Stimulated activated CD8-positive, alpha-beta memory T cell treated with anti-CD3 and anti-CD28 coated beads, Interleukin-7, amount 100 ng/mL, for 4 hours (primary cell): ENCODE data around the gene SLC44A3.

Source experiments
- DNase-seq, 2 donors: peaks; one replicate each; pipeline ENCODE4 v3.0.0-alpha.2; 2020; ENCODE audit warnings: low read depth in 2 of 2

SLC44A3 gene

DNA sequence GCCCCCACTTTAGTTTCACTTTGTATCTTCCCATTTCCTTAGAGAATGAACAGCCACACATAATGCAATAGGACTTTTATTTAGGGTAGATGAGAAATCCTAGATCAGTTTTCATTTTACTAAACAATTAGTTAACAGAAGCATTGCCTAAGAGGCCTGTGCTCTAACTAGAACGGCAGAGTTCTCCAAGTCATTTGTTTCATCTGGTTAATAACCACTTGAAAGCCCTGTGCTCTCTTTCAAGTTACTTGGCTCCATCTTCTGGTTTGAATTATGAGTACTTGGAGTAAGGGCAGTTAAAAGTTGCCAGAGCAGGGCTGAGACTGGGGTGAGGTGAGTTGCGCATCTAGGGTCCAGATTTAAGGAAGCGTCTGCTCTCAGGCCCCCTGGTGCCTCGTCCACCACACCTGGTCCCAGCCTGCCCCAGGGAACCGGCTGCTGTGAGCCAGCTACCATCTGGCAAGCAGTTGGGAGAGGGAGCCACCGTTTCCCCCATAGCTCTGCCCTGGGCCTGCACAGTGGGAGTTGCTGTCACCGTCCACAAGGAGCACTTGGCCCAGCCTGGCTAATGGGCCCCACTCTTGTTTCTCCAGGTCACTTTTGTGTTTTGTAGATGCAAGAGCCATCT lies 18.1 kb upstream of the SLC44A3 start:
- no peak for DNase-seq

DNA sequence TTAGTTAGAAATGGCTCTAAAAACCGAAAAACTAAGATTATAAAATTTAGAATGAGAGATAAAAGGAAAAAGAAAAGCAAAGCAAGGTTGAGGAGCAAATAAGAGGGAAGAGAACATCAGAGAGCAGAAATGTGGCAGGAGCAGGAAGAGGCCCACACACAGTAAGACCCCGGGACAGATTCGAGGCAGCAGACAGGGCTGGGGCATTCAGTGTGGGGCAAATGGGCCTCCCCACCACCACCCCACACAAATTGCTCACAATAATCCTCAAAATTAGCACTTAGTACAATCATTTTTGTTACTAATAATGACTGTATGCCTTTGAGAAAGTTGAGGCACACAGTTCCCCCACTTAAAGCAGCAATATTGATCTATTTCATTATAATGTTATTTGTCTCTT lies 17.1 kb upstream of the SLC44A3 start:
- no peak for DNase-seq

DNA sequence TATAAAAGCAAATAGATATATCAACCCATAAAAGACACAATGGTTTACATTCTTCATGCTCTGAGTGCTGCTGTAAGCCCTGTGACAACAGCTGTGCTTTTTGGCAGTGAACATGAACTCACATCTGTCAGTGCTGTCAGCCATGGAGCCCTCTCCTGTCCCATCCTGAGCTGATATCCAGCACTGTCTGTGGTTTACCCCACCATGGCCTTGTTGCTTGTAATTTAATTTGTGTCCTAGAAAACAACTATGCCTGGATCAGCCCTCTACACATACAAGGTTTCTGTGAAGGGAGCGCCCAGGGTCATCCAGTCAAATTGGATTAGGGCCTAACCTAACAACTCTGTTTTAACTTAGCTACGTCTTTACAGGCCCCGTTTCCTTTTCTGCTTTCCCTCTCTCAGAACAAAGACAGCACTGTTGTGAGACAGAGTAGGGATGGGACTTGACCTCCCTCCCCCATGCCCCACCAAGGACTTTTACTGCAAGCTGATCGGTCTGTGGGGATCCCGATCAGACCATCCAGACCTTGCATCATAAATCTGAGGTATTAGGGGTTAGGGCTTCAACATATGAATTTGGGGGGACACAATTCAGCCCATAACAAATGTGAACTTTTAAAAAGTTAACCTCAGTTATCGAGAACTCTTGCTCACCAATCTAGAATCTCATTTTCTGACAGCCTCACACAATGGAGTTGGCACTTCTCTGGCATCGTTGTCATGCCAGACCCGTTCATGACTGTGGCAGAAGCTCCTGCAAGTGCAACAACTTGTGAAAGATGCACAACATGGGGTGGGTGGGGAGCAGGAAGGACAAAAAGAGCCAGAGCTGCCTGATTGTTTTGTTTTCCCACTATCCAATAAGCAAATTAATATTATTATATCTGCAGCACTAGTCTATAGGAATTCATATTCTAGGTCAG lies 16.4 kb upstream of the SLC44A3 start:
- no peak for DNase-seq

DNA sequence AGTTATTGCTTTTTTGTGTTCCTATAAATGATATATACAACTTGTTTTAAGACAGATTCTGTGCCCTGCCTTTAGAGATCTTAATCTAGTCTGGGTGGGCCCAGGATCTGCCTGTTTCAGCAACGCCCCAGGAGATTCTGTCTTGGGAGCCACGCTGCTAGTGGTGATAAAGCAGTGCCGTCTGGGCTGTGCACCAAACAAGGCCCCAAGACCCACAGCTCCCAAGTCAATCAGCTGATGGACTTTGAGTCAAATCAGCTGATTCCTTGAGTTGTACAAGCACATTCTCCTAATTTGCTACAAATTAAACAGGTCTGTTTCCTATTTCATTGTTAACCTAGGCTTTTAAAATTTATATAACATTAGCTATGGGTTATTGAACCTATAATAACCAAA lies 15.7 kb upstream of the SLC44A3 start:
- no peak for DNase-seq

DNA sequence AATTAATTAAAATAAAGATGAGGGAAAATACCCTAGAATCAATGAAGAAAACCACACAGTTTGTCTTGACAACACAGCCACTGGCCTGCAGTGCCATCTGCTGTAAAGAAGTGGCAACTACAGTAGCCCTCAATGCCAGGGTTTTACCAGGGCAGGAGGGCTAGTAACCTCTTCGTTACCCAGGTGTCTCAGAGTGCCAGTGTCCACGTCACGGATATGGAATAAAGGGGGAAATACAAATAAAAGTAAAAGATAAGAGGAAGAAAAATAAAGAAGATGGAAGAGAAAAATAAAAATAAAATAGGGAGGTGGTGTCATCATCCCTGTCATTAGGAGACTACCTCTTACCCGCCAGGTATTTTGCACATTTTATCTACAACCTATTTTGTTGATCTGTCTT lies 14.2 kb upstream of the SLC44A3 start:
- DNase-seq, result peak; percentile 13 to 15

DNA sequence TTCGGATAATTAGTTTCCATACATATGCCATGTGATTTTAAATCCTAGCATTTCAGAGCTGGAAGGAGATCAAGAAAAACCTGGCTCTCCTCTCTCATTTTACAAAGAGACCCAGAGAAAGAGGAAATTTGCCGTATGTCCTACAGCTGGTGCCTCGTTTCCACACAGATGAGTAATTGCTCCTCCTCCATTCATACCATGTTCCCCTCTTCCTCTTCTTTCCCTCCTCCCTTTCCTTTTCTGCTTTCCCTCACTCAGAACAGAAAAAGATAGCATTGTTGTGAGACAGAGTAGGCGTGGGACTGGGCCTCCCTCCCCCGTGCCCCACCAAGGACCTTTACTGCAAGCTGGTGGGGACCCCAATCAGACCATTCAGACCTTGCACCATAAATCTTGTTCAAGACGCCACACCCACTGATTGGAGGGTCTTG lies 13.7 kb upstream of the SLC44A3 start:
- no peak for DNase-seq

DNA sequence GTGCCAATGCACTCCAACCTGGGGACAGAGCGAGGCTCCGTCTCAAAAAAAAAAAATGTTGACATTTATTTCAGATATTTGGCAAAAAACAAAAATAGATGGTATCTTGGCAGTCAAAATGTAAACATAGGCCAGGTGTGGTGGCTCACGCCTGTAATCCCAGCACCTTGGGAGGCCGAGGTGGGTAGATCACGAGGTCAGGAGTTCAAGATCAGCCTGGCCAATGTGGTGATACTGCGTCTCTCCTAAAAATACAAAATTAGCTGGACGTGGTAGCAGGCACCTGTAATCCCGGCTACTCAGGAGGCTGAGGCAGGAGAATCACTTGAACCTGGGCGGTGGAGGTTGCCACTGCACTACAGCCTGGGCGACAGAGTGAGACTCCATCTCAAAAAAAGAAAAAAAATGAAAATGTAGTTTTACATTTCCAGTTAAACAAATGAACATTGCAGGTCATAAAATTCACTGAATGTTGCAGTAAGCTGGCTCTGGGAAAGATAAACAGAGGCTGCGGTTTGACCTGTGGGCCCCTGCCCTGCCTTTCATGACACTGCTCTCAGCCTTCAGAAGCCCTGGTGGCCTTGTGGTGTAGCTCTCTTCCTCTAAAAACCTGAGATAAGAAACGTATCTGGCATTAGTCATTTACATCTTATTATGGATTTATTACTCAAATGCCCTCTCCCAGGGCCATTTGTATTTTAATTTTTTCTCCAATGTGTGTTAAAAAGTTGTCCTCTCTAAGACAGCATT lies 12.2 kb upstream of the SLC44A3 start:
- no peak for DNase-seq

DNA sequence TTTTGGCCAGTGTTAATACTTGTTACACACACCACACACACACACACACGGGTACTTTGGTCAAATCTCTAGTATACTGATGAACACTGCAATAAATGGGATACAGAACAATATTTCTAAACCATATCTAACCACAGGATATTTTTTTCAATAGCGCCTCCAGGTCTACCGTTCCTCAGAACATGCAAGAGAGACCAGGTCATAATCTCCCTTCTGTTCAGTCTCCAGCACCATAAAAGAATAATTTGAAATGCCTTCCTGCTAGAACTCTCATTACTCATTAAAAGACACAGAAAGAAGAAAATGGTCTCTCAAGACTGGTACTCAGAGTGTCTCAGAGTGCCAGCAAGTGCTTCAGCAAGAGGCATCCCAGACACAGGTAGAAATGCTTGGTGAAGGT lies 11.5 kb upstream of the SLC44A3 start:
- DNase-seq, result no peak

DNA sequence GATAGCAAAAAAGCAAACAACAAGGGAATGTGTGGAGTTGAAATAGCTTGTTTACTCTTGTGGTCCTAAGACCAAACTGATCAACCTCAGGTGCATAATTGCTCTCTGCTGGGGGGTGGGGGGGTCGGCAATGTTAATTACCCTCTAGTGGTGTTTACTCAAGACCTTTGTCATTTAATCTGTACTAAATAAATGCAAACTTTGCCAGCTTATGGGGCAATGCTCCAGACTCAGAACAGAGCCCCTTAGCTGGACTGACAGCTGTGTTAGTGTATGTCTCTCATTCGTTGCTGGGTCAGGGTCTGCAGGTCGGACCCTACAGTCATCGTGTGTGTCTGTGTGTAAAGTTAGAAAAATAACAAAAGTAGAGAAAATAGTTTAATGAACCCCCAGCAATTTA lies 7.2 kb upstream of the SLC44A3 start:
- no peak for DNase-seq

DNA sequence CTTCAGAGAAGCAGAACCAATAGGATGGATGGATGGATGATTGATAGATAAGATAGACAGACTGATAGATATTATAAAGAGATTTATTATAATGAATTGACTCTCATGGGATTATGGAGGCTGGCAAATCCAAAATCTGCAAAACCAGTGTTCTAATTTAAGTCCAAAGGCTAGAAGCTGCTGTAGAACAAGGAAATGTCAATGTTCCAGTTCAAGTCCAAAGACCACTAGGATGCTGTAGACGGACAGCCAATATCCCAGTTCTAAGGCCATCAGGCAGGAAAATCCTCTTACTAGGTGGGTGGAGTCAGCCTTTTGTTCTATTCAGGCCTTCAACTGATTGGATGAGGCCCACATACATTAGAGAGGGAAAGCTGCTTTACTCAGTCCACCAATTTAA lies 4.1 kb upstream of the SLC44A3 start:
- DNase-seq, result no peak

DNA sequence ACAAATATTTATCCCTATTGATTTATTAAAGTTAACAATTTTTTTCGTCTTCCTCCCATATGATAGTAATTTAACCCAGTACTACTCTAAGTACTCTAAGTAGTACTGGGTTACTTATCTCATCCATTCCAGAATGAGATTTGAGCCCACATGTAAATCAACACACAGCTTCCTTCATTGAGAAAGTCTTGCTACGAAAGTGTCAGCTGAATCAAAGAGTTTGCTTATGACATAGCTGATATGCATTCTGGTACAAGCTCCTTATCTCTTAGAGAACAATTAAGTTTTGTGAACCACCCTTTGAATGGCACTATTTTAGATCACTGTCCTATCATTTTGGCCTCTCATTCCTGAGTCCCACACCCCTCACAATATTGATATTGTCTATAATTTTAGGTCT lies 2.4 kb upstream of the SLC44A3 start:
- DNase-seq, result no peak

DNA sequence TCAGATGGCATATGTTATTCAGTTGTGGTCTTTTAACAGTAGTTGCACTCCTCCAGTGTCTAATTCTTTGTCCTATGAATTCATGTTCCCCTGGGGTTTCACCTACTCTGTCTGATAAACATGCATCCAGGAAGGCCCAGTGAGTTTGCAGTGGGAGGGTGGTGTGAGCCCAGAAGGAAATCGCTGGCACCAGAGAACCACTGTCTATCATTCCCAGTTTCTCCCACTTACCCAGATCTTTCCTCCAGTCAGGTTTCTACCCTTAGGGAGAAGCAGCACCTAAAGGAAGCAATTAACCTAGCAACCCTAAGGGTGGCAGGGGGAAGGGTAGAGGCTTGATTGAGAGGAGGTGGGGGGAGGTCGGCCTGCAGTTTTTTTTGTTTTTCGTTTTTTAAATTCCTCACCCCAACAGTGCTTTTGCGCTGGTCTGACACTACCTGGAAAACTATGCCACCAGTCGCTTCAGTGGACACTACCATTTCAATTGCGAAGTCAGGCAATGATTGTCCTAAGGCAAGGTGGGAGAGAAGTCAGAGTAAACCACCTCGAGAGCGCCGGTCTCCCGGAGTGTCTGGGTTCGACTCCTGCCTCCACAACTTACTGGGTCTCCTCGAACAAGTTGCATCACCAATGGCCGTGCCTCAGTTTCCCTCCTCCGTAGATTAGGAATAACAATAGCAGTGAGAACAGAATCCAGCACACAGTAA lies 766 bp upstream of the SLC44A3 start:
- no peak for DNase-seq

DNA sequence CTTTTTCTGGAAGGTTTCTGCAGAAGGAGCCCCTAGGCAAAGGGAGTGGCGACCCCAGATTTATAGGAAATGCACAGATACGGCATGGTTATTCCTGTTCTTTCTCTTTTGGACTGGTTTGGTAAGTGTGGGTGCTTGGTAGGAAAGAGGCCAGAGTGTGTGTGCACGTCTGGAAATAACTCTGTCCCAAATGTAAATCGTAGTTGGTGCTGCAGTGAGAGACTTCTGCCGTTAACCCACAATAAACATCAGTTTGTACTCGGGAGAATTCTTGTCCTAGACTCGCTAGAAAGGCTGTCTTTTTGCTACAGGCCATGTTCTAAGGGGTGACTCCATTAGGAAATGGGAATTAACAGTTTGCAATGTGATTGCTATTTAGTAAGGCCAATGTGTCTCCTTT lies 779 bp downstream of the SLC44A3 start:
- DNase-seq, result no peak

DNA sequence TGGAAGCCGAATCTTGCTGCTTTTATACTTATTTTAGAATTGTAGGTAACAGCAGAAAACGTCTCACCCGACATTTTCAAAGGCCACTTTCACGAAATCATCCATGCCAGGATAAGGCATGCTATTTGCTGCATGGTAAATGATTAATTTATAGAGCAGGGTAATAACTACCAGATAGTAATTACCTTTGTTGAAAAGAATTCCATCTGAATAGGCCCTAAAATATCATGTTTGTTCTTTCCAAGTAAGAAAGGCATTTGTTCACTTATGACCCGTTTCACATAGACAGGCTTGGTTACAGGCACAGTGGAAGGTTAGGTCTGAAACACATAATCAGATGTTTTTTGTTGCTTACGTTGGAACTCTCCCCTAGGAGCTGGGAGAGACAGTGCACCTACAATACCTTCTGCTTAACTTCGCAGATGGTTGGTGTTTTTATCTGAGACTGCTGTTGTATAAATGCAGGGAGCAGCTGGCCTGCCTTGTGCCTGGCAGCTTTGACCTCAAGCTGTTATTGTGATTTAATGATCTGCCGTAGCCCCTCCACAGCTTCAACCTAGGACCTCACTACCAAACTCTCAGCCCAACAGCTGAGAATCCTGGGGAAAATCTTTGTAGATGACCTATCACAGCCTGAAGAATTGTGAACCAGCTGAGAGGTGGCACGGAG lies 1.6 kb downstream of the SLC44A3 start:
- DNase-seq, result no peak

DNA sequence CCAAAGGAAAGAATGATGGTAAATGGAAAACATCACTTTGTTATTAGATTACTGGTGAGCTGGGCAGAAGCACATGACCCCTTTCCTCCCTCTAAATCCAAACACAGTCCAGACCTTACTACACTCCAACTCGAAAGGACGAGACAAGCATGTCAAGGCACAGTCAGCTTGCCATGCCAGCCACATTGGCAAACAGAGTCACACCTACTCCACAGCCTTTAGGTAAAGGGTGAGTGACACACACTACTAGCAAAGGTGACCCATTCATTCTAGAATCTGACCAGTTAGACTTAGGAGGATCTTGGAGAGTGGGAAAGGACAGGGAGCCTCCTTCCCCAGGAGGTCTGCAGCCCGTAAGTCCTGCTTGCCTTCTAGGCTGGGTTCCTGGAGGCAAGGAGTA lies 3.0 kb downstream of the SLC44A3 start:
- no peak for DNase-seq

DNA sequence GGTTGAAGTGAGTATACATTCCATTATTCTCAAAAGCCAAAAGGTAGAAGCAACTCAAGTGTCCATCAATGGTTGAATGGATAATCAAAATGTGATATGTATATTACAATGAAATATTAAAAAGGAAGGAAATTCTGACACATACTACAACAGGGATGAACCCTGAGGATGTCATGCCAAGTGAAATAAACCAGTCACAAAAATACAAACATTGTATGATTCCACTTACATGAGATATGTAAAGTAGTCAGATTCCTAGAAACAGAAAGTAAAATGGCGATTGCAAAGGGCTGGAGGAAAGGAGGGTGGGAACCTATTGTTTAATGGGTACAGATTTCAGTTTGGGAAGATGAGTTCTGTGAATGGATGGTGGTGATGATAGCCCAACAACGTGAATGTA lies 5.8 kb downstream of the SLC44A3 start:
- DNase-seq, result no peak

DNA sequence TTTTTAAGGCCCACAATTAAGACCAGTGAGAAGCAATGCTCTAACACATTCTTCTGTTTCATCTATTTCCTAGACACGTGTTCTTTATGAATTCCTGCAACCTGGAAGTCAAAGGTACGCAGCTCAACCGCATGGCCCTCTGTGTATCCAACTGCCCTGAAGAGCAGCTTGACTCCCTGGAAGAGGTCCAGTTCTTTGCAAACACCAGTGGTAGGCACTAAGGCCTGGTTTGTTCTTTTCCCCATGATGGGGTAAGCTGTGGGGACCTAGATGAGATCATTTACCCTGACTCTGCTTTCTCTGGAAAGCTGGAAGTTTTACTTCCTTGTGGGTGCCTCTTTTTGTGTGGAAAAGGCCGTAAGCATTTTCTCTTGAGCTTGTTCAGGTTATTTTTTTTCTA lies 7.3 kb downstream of the SLC44A3 start:
- DNase-seq, result no peak

DNA sequence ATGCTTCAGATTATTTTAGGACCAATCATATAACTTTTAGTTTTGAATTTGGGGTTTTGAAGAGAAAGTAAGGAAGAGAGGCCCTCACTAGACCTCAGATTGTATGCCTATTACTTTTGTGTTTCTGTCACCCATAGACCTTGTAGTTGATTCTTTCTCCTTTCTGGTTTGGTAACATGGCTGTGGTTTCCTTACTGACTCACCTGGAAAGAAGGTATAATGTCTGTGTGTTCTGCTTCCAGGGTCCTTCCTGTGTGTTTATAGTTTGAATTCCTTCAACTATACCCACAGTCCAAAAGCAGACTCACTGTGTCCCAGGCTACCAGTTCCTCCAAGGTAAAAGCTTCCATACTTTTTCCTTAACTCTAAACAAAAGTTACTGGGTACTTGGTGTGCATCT lies 8.1 kb downstream of the SLC44A3 start:
- no peak for DNase-seq

DNA sequence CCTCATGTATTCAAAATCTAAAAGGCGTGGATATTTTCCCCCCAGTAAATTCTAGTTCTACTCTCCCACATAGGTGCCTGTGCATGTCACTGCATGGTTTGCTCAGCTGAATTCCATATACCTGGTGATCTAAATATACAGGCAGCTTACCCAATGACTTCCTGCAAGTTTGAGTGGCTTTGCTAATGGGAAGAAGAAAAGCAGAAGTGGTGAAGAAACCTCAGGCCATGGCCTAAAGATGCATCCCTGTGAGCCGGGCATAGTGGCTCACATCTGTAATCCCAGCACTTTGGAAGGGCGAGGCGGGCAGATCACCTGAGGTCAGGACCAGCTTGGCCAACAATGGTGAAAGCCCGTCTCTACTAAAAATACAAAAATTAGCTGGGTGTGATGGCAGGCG lies 11.5 kb downstream of the SLC44A3 start:
- no peak for DNase-seq

DNA sequence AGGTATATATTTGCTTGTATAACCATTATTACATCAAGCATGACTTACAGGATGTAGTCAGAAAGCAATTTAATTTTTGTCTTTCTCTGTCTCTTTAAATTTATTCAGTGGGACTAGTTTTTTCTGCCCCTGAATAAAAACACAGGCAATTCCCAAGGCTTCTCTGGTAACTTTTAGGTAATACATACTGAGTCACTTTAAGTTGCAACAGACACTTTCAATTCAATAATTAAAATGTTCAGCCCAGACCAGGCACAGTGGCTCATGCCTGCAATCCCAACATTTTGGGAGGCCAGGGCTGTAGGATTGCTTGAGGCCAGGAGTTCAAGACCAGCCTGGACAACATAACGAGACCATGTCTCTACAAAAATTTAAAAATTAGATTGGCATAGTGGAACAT lies 12.3 kb downstream of the SLC44A3 start:
- DNase-seq, result no peak

DNA sequence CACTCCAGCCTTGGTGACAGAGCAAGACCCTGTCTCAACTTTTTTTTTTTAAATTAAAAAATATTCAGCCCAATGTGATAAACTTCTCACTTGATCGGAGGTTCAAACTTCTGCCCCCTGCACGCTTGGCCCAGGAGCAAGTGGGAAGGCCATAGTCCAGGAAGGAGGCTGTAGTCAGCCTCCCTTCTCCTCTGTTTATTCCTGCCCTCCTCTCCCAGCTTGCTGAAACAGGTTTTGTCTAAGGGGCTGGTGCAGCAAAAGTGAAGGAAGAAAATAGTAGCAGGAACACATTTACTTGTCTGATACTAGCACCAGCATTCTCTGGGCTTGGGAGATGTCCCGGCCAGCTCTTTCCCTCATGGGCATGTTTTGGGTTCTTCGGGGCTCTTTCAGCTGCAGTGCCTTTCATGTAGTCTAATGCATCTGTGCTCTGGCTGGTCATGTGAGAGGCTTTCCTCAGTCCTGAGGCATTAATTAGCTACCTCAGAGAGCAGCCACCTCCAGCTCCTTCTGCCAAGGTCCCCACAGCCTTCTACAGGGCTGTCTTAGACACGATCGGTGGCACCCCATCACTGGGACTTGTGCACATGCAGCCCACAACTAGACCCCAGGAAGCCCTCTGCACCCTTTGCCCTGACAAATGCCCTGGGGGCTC lies 12.9 kb downstream of the SLC44A3 start:
- no peak for DNase-seq
